Fibroblast of lung (primary cell): ENCODE data around the gene HCCS. TPM values are rescaled to one million over a fixed set of nuclear protein-coding genes. Genes with fewer than 3 reads are reported as not detected.

Experiments used
- DNase-seq, 2 donors: peaks; one replicate each; pipeline versions ENCODE4 v3.0.0 to v3.0.0-alpha.2; 2010; ENCODE audit warnings: low read depth in 2 of 2
- H2AFZ ChIP-seq: 2 replicates; pipeline ENCODE4 v1.5.1; 2012; ENCODE audit warnings: low read length, control low read depth, inconsistent platforms
- H3K27ac ChIP-seq: 2 replicates; pipeline ENCODE4 v1.5.1; 2011; ENCODE audit warnings: low read length, control low read depth; ENCODE audit not compliant: insufficient read depth
- H3K27me3 ChIP-seq: 2 replicates; pipeline ENCODE4 v1.5.1; 2011; ENCODE audit warnings: mild to moderate bottlenecking, low read length; ENCODE audit not compliant: control insufficient read depth, insufficient read depth
- H3K36me3 ChIP-seq: 2 replicates; pipeline ENCODE4 v1.5.1; 2011; ENCODE audit warnings: low read length; ENCODE audit not compliant: control insufficient read depth, insufficient read depth
- H3K4me1 ChIP-seq: 2 replicates; pipeline ENCODE4 v1.5.1; 2011; ENCODE audit warnings: low read length; ENCODE audit not compliant: control insufficient read depth, insufficient read depth; ENCODE audit errors: extremely low read depth
- H3K4me2 ChIP-seq: 2 replicates; pipeline ENCODE4 v1.5.1; 2011; ENCODE audit warnings: low read length, control low read depth; ENCODE audit not compliant: insufficient read depth; ENCODE audit errors: extremely low read depth
- H3K4me3 ChIP-seq, 4 experiments: fragments of 200-600 bp in 1 of 4; sonication (generic) in 1 of 4; replicated peaks in 1 of 4; 2 replicates each; pipeline ENCODE4 v1.5.1; 2011 to 2016; ENCODE audit warnings: low read length in 4 of 4, low read depth in 3 of 4, mild to moderate bottlenecking in 3 of 4, control low read depth in 2 of 4, inconsistent platforms in 1 of 4, mixed read lengths in 1 of 4; ENCODE audit not compliant: insufficient read depth in 1 of 4; ENCODE audit errors: control extremely low read depth in 1 of 4
- H3K79me2 ChIP-seq: 2 replicates; pipeline ENCODE4 v1.5.1; 2012; ENCODE audit warnings: mild to moderate bottlenecking, low read length, inconsistent platforms; ENCODE audit not compliant: control insufficient read depth, insufficient read depth
- H3K9ac ChIP-seq: 2 replicates; pipeline ENCODE4 v1.5.1; 2011; ENCODE audit warnings: mild to moderate bottlenecking, low read length, control low read depth; ENCODE audit not compliant: insufficient read depth
- H3K9me3 ChIP-seq: 2 replicates; pipeline ENCODE4 v1.5.1; 2012; ENCODE audit warnings: low read depth, low read length; ENCODE audit not compliant: control insufficient read depth, insufficient read depth
- H4K20me1 ChIP-seq: 2 replicates; pipeline ENCODE4 v1.5.1; 2011; ENCODE audit warnings: low read length; ENCODE audit not compliant: control insufficient read depth, insufficient read depth; ENCODE audit errors: extremely low read depth
- CTCF ChIP-seq, 2 donors: IDR thresholded peaks in 1 of 2; conservative IDR thresholded peaks in 1 of 2; 1 replicate in 1 of 2; 2 replicates in 1 of 2; pipeline ENCODE4 v1.5.1; 2011 to 2012; ENCODE audit warnings: low read length in 2 of 2, control low read depth in 1 of 2, inconsistent platforms in 1 of 2, low read depth in 1 of 2, mild to moderate bottlenecking in 1 of 2
- EZH2 ChIP-seq: IDR thresholded peaks from 2 replicates; pipeline ENCODE4 v1.5.1; 2012; ENCODE audit warnings: low read length, control low read depth, mild to moderate bottlenecking; ENCODE audit errors: missing control alignments
- polyA plus RNA-seq, 2 donors: library from polyadenylated mRNA; depleted of rRNA in 1 of 2; stranded (reverse) in 1 of 2; unstranded in 1 of 2; fragments of >200 nt; gene quantifications; 2 replicates each; pipeline ENCODE4 v1.2.1, GENCODE V29; 2011 to 2012; ENCODE audit warnings: missing spikeins in 1 of 2
- total RNA-seq: library from RNA; depleted of rRNA; stranded (reverse); fragments of >200 nt; gene quantifications from 2 replicates; pipeline ENCODE4 v1.2.1, GENCODE V29; 2014

The HCCS gene
- total and polyA plus RNA-seq, 2 donors (not counting 1 experiment from before 2014, with no cell fraction given), result 22.0 to 38.3 TPM

DNA sequence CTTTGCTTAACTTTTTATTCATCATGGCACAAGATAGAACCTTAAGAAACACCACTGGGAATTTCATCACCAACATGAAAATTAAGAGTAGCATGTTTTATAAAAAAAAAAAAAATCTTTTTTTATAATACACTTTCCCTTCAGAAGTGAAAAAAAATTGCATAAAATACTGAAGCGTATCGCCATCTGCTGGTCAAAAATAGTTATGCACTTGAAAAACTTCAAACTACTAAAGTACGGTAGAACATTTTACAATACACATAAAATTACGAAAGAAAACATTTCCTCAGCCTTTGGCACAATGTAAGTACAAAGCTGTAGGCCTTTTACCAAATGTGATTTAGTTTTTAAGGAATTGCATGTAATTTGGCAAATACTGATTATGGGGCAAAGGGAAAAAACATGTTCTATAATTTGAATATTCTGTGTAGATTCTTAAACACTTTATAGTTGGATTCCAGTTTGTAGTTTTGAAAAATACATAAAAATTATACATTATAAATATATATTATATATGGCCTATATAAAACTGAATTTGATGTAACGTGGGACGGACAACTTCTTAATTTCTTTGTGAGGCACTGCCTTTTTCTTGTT, 26.5 kb downstream of the HCCS start:
- Histone ChIP-seq H3K4me3 (no peak overlapping the region), H3K4me2 (no peak overlapping the region), H2AFZ (no peak overlapping the region), H3K9ac (no peak overlapping the region), H3K36me3 (no peaks in the 10 kb centered on the region), H3K27me3 (no peaks in the 10 kb centered on the region), H3K79me2 (no peaks in the 10 kb centered on the region), H4K20me1 (no peaks in the 10 kb centered on the region), H3K27ac (no peak overlapping the region), H3K9me3 (no peaks in the 10 kb centered on the region), H3K4me1 (no peaks in the 10 kb centered on the region)
- peak; percentile 13 to 75 for DNase-seq
- TF ChIP-seq CTCF (conservative IDR thresholded peaks at IDR 0.05 in 1 of 2, IDR thresholded peaks at IDR 0.05 in 1 of 2; ENCODE audit: low read depth in 1 of 2, low read length in 2 of 2) (peak in 1 of 2 donors; percentile 46), EZH2 (no peak)

GRCh38 chrX:11138498-11139390, 27.6 kb downstream of the HCCS start:
- Histone ChIP-seq H3K9me3 (no peaks in the 10 kb centered on the region), H3K36me3 (no peaks in the 10 kb centered on the region), H3K9ac (no peak overlapping the region), H3K4me3 (no peak overlapping the region), H3K27ac (no peak overlapping the region), H2AFZ (no peak overlapping the region), H3K4me1 (no peaks in the 10 kb centered on the region), H3K79me2 (no peaks in the 10 kb centered on the region), H3K4me2 (no peak overlapping the region), H4K20me1 (no peaks in the 10 kb centered on the region), H3K27me3 (no peaks in the 10 kb centered on the region)
- DNase-seq, result no peak
- no peak for TF ChIP-seq EZH2
- TF ChIP-seq CTCF (conservative IDR thresholded peaks at IDR 0.05 in 1 of 2, IDR thresholded peaks at IDR 0.05 in 1 of 2; ENCODE audit: low read depth in 1 of 2, low read length in 2 of 2), result no peak

DNA sequence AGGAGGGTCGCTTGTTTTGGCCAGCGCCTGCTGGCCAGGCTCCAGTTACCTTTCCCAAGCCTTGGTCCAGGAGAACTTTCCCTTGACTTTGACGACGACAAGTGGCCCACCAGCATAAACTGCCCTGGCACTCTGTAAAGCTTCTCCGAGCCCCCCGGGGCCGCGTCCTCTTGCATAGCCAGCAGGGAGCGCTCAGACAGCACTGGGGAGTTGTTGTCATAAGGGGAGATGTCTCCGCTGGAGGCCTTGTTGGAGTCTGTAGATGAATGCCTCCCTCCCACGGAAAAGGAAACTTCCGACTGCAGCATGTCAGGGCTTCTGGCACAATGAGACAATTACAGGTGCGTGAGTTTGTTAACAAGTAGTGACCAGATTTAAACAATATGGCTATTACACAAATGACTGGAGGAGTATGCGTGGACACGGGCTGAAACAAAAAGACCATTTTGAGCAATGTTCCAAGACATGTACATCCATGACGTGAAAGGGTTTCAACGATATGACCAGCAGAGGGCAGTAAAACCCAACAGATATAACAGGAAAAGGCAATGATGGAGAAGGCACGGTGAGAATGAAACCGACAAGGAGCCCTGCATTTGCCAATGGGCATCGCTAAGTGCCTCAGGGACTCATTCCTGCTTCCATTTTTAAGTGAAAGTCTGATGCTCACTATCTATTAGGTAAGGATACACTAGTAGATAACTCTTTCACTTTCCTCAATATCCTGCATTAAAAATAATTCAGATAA, 33.0 kb downstream of the HCCS start:
- H3K4me1 ChIP-seq, result no peaks in the 10 kb centered on the region
- peak; percentile 54 to 82 for DNase-seq
- H3K27ac ChIP-seq, result no peak overlapping the region
- H3K27me3 ChIP-seq, result no peaks in the 10 kb centered on the region
- no peak overlapping the region for H2AFZ ChIP-seq
- no peak overlapping the region for H3K9ac ChIP-seq
- no peak overlapping the region for H3K4me3 ChIP-seq
- no peaks in the 10 kb centered on the region for H4K20me1 ChIP-seq
- H3K9me3 ChIP-seq, result no peaks in the 10 kb centered on the region
- H3K4me2 ChIP-seq, result no peak overlapping the region
- peak; percentile 40 to 46 for TF ChIP-seq CTCF (conservative IDR thresholded peaks at IDR 0.05 in 1 of 2, IDR thresholded peaks at IDR 0.05 in 1 of 2; ENCODE audit: low read depth in 1 of 2, low read length in 2 of 2)
- TF ChIP-seq EZH2, result no peak
- no peaks in the 10 kb centered on the region for H3K36me3 ChIP-seq
- no peaks in the 10 kb centered on the region for H3K79me2 ChIP-seq
